Activated CD4-positive, alpha-beta T cell treated with anti-CD3 and anti-CD28 coated beads for 24 hours (primary cell): ENCODE data around the gene PIK3CB.
A peak's percentile ranks its signal among the peaks of the same experiment; 100 is the strongest.
"Not testable (repeated sequence)": the region's sequence is repeated elsewhere in the genome, so short reads cannot be mapped to it uniquely, and the experiment has no call there.

ENCODE experiments used
- DNase-seq, 2 donors: peaks; one replicate each; pipeline ENCODE4 v3.0.0-alpha.2; 2020; ENCODE audit warnings: low read depth in 2 of 2

The PIK3CB gene

DNA sequence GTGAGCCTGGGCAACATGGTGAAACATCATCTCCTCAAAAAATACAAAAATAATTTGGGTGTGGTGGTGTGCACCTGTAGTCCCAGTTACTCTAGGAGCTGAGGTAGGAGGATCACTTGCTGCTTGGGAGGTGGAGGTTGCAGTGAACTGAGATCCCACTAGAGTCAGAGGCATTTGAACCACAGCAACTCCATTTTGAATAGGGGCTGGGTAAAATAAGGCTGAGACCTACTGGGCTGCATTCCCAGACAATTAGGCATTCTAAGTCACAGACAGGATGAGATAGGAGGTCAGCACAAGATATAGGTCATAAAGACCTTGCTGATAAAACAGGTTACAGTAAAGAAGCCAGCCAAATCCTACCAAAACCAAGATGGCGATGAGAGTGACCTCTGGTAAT lies 12.1 kb upstream of the PIK3CB start:
- not testable (repeated sequence) for DNase-seq

DNA sequence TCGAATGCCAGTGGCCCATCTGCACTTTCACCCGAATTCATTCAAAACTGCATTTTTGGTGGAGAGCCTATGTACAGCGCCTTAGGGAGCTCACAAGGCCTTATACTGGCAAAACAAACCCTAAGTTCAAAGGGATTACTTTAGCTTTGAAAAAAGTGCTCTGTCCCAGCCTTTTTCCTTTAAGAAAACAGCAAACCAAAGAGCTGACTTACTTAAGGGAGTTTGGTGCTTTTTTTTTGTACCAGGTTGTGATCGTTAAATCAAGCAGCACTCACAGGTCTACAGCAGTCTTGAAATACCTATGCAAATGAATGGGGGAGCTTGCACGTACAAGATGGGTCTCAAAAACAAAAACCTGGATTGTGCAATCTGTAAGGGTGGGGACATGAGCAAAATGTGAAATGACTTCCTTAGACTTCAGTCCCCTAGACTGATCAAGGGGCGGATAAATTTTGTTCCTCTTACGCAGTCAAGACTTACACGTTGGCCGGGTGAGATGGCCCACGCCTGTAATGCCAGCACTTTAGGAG lies 11.6 kb upstream of the PIK3CB start:
- DNase-seq: no peak

DNA sequence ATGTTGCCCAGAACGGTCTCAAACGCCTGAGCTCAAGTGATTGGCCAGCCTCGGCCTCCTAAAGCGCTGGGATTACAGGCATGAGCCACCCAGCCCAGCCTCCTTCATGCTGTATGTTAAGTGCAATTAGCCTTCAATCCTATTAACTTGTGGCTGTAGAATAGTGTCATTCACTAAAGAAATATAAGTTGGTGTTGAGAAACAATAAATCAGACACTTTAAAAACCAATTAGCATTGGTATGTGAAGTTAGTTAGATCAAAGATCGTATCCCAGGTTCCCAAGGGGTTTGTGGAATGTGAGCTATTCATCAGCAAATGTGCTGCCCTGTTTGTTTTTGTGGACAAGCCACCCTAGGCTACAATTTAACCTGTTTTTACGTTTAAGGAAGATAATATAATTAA lies 11.0 kb upstream of the PIK3CB start:
- DNase-seq: no peak

DNA sequence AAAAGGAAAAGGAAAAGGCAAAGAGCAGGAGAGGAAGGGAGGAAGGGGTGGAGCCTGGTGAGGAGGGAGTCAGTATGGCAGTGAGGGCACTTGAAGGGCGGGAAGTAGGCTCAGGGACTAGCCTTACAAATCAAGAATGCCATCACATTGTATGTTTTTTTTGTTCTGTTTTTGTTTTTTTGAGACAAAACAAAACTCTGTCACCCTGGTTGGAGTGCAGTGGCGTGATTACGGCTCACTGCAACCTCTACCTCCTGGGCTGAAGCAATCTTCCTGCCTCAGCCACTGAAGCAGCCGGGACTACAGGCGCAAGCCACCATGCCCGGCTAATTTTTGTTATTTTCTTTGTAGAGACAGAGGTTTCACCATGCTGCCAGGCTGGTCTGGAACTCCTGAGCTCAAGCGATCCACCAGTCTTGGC lies 10.5 kb upstream of the PIK3CB start:
- no peak for DNase-seq

DNA sequence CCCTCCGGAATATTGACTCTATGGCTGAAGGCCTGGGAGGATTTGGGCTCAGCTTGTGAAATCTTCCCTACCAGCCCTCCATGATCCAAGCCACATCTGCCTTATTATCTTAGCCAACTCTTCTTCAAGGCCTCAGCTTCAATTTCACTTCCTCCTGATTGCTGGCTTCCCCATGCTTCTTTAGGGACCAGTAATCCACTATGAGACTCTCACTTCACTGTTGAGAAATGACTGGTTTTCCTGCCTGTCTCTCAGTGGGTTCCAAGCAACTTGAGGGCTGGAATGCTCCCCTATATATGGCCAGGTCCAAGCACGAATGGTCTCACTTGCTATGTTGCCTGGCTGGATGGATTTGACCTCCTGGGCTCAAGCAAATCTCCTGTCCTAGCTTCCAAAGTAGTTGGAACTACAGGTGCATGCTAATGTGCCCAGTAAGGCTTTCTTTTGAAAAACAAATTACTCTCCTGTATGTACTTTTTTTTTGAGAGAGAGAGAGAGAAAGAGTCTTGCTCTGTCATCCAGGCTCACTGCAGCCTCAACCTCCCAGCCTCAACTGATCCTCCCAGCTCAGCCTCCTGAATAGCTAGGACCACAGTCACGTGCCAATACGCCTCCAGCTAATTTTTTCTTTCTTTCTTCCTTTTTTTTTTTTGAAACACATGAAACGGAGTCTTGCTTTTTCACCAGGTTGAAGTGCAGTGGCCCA lies 7.9 kb upstream of the PIK3CB start:
- no peak for DNase-seq

DNA sequence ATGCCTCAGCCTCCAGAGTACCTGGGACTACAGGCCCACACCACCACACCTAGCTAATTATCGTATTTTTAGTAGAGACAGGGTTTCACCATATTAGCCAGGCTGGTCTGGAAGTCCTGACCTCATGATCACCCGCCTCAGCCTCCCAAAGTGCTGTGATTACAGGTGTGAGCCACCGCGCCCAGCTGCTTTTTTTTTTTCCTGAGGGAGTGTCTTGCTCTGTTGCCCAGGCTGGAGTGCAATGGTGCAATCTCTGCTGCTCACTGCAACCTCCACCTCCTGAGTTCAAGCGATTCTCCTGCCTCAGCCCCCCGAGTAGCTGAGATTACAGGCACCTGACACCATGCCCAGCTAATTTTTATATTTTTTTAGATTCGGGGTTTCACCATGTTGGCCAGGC lies 3.7 kb upstream of the PIK3CB start:
- DNase-seq: not testable (repeated sequence)

DNA sequence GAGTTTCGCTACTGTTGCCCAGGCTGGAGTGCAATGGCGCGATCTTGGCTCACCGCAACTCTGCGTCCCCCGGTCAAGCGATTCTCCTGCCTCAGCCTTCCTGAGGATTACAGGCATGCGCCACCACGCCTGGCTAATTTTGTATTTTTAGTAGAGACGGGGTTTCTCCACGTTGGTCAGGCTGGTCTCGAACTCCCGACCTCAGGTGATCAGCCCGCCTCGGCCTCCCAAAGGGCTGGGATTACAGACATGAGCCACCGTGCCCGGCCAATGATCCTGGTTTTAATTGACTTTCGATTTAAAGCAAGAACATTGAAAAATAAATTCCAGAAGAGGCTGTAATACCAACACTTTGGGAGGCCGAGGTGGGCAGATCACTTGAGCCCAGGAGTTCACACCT lies 1.1 kb upstream of the PIK3CB start:
- DNase-seq: not testable (repeated sequence)

DNA sequence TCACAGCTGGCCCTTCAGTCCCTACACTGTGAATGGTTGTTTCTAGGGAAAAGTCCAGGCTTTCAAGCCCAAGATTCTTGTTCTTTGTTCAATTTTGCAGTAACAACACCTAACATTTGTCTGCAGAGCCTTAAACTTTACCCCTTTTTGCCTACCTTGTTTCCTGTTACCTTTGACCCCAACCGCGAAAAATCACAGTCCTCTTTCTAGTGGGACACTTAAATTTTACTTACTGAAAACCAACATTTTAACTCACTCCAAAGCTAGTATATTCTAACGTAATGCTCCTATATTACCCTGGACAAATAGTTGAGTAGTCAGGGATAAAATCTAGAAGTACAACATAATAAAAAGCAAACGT lies 649 bp upstream of the PIK3CB start:
- DNase-seq: no peak

DNA sequence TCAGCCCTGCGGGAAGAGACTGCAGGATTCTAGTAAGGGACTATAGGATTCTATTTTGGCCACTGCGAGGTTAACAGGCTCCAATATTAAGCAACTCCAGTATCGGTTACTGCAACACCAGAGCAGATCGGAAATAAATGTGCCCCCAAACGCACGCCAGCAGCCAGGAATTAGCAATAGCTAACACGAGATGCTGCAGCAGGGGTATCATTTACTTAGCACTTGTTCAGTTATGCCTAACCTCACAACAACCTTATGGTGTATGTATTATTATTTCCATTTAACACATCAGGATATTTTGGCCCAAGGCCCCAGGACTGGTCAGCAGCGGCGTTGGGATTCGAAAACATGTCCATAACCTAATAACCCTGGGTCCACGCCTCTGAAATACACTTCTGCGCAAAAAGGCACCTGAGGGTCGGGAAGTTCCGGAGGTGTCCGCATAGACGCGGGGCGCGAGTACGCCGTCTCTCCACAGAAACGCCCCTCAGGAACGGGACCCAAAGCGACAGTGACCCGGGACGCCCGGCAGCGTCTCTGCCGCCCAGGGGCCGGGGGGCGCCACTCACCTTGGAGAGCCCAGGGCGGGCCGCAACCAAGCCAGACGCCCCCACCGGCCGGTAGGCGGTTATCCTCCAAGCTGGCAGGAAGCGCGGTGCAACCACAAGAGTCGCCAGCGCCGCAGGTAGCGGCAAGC lies 681 bp downstream of the PIK3CB start:
- DNase-seq: peak in 1 of 2 donors; percentile 37

DNA sequence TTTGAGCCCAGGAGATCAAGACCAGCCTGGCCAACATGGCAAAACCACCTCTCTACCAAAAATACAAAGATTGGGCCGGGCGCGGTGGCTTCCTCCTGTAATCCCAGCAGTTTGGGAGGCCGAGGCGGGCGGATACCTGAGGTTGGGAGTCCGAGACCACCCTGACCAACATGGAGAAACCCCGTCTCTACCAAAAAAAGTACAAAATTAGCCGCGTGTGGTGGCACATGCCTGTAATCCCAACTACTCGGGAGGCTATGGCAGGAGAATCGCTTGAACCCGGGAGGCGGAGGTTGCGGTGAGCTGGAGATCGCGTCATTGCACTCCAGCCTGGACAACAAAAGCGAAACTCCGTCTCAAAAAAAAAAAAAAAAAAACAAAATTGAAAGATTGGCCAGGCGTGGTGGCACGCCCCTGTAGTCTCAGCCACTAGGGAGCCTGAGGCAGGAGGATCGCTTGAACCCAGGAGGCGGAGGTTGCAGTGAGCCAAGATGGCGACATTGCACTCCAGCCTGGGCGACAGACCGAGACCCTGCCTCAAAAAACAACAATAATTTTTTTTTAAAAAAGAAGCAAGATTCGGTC lies 2.2 kb downstream of the PIK3CB start:
- DNase-seq: not testable (repeated sequence)

DNA sequence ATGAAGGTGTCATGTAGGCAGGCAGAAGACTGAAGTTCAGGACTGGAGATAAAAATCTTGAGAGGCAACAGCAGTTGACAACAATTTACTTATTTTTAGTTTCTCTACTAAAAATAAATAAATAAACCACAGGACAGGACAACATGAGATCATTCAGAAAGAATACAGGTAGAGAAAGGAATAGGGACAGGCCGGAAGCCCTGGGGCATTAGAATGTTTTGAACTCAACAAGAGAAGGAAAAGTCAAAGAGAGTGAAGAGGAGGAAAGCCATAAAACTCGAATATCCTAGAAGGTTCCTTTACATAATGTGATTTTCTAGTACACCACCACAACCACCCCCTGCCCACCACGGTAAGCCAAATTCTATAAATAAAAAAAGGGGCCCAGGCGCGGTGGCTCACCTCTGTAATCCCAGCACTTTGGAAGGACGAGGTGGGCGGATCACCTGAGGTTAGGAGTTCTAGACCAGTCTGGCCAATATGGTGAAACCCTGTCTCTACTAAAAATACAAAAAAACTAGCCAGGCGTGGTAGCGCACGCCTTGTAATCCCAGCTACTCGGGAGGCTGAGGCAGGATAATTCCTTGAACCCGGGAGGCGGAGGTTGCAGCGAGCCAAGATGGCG lies 4.7 kb downstream of the PIK3CB start:
- no peak for DNase-seq

DNA sequence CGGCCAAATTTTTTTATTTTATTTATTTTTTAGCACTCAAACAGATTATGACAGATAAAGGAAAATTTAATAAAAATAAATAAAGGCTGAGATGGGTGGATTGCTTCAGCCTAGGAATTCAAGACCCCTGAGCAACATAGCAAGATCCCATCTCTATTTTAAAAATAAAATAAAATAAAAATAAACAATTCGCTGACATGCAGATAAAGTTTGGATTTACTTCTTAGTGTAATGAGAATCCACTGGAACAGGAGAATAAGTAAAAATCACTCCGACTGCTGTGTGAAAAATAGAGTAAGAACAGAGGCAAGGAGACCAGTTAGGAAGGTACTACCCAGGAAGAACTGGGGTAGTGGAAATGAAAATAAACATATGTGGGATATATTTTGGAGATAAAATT lies 5.6 kb downstream of the PIK3CB start:
- no peak for DNase-seq

DNA sequence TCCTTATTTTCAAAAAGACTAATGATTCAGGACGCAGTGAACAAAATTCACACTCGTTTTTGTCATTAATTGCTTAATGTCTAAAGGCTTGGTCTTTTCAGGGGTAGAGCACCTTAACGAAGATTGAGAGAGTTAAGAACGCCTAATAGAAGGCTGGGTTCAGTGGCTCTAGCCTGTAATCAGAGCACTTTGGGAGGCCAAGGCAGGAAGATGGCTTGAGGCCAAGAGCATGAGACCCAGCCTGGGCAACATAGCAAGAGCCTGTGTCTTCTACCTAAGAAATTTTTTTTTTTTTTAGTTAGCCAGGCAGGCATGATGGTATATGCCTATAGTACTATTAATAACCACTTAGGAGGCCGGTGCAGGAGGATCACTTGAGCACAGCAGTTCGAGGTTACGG lies 7.5 kb downstream of the PIK3CB start:
- no peak for DNase-seq

DNA sequence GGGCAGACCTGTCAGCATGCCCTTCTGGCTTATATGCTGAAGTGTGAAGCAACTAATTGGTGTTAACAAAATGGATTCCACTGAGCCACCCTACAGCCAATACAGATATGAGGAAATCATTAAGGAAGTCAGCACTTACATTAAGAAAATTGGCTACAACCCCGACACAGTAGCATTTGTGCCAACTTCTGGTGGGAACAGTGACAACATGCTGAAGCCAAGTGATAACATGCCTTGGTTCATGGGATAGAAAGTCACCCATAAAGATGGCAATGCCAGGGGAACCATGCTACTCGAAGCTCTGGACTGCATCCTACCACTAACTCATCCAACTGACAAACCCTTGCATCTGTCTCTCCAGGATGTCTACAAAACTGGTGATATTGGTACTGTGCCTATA lies 9.4 kb downstream of the PIK3CB start:
- DNase-seq: no peak

DNA sequence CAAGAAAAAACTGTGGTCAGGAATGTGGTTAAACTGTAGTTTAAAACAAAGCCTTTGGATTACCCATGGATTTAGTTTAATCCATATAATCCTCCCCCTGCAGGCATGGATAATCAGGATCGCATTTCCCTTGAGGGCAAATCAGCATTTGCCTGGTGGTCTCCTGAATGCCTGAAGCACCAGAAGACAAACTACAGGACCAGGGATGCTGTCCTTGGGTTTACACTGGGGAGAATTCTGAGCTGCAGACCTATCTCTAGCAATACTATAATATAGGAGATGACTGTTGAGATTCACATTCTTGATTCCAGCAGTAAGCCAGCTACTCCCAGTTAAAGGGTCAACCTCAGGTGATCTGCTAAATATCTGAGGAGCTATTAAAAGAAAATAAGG lies 10.6 kb downstream of the PIK3CB start:
- no peak for DNase-seq

DNA sequence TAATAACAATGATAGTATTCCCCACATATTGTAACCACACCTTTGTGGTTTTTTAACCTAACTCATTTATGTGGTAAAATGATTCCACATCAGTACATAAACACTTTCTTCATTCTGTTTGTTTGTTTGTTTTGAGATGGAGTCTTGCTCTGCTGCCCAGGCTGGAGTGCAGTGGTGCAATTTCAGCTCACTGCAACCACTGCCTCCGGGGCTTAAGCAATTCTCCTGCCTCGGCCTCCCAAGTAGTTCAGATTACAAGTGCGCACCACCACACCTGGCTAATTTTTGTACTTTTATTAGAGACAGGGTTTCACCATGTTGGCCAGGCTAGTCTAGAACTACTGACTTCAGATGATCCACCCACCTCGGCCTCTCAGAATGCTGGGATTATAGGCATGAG lies 14.3 kb downstream of the PIK3CB start:
- DNase-seq: not testable (repeated sequence)

DNA sequence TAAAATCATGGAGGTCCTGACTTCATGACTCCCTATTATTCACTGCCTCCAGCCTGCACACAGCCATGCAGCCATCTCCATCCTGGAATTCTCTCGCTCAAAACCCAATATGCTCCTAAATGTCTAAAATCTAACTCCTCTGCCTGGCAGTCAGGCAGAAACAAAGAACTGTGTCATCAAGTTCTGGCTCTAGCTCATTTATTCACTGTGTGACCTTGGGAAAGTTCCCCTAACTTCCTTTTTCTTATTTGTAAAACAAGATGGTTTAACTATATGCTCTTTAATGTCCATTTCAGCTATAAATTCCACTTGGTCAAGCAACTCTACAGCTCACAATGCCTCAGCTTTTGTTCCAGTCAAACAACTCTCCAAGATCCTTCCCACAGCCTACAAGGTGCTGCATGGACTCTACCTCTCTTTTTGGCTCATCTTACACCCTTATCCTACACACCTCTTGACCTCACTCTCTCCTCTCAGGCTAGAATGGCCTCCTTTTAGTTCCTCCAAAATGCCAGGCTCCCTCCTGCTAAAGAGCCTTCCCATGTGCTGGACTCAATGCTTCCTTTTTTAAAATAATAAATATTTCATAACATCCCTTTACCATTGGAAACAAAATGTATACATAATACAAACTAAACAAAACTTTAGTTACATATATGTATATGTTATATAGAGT lies 16.4 kb downstream of the PIK3CB start:
- no peak for DNase-seq

DNA sequence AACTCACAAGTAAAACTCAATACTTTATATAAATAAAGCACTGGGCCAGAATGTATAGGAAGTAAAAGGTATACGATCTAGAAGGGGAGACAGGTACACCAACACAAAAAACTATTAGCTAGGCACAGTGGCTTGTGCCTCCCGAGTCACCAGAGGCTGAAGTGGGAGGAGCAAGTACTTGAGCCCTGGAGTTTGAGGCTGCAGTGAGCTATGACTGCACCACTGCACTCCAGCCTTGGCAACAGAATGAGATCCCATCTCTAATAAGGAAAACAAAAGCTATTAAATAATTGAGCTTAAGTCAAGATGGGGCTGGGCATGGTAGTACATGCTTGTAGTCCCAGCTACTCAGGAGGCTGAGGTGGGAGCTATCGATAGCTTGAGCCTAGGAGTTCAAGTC lies 17.0 kb downstream of the PIK3CB start:
- no peak for DNase-seq

DNA sequence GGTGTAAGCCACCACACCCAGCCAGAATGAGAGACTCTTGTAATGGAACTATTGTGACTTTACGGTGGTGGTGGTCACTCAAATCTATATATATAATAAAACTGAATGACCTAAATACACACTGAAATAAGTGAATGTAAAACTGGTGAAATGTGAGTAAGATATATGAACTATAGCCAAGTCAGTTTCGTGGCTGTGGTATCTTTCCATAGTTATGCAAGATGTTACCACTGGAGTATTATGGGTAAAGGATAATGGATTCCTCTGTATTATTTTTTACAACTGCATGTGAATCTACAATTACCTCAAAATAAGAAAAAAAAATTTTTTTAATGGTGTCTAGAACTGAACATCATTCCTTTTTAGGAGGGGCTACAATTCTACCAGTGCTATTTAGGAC lies 21.9 kb downstream of the PIK3CB start:
- no peak for DNase-seq

DNA sequence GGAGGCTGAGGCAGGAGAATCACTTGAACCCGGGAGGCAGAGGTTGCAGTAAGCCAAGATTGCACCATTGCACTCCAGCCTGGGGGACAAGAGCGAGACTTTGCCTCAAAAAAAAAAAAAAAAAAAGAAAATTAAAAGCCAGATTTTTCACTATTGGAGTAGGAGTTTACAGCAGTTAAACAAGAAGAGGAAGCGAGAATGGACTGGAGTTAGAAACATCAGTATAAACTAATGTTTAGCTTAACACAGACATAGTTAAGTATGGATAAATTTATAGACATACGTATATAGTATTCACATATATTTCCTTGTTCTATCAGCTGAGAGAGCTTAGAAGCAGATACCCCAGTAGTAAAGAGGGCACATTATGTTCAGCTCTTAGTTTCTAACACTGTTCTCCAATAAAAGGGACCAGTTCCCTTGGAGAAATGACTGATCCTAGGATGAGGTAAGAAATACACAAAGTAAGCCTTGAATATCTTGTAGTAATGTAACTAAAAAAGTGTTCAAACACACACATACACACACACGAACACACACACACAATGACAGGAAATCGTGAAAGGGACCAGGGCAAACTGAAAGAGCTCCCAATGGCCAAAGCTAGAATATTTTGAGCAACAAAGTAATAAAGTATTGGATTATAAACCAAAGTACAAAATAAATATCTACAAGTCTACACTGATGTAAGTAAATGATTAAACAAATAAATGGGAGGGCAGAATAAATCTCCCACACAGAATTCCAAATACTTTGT lies 25.1 kb downstream of the PIK3CB start:
- DNase-seq: no peak

DNA sequence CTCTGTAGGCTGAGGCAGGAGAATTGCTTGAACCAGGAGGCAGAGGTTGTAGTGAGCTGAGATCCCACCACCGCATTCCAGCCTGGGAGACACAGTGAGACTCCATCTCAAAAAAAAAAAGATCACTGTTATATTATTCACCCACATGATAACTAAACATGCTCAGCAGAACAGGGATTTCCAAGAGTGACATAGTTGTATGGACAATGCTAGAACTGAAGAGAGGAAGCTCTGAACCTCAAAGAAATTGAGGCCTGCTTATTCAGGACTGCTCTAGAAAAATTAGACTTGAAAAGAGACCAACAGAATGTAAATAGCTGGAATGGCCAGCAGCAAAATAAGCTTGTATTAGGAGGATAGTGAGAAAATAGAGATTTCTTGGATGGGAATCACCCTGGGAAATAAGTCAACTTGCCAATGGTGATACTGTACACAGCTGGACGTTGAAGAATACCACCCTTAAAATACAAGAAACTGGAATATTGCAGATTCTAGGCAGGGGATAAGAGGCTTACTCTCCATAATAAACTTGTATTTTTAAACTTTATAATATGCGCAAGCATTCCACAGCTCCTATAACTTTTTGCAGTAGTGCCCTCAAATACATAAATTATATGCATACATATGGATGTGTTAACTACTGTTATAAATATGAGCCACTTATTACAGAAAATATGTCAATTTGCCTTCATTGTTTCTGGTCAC lies 28.2 kb downstream of the PIK3CB start:
- no peak for DNase-seq
